Cardiac muscle cell (in vitro differentiated cells and primary cell): ENCODE results near the gene TRNP1. TPM values are rescaled to one million over a fixed set of nuclear protein-coding genes. Genes with fewer than 3 reads are reported as not detected.

ENCODE experiments used
- DNase-seq, 2 donors: peaks; one replicate each; pipeline versions ENCODE4 v3.0.0 to v3.0.0-alpha.2; 2010 to 2017; ENCODE audit warnings: low read depth in 1 of 2, low spot score in 1 of 2
- H3K27ac ChIP-seq: fragments of 200-600 bp; sonication (generic); 2 replicates; pipeline ENCODE4 v1.5.1; 2016
- H3K27me3 ChIP-seq: fragments of 200-600 bp; sonication (generic); 2 replicates; pipeline ENCODE4 v1.6.0; 2016; ENCODE audit warnings: control low read depth
- H3K36me3 ChIP-seq: fragments of 200-600 bp; sonication (generic); 2 replicates; pipeline ENCODE4 v1.5.1; 2016; ENCODE audit warnings: control low read depth
- H3K4me1 ChIP-seq: fragments of 200-600 bp; sonication (generic); 2 replicates; pipeline ENCODE4 v1.8.1; 2017; ENCODE audit warnings: low read depth, mild to moderate bottlenecking, mixed run types
- H3K4me3 ChIP-seq: fragments of 200-600 bp; sonication (generic); 2 replicates; pipeline ENCODE4 v1.5.1; 2016; ENCODE audit warnings: mild to moderate bottlenecking
- H3K9me3 ChIP-seq: fragments of 200-600 bp; sonication (generic); 2 replicates; pipeline ENCODE4 v1.5.1; 2017; ENCODE audit warnings: low read depth, mild to moderate bottlenecking, control low read depth
- polyA plus RNA-seq: library from polyadenylated mRNA; unstranded; fragments of >200 nt; fragmentation: Nextera tagmentation; extraction: Ambion mirVana; gene quantifications from 2 replicates; pipeline ENCODE4 v1.2.1, GENCODE V29; 2016
- total RNA-seq: library from RNA; depleted of rRNA; stranded (reverse); fragments of >200 nt; gene quantifications from 2 replicates; pipeline ENCODE4 v1.2.3, GENCODE V29; 2016
- TF ChIP-seq, protein P1 (sequence below): IDR thresholded peaks from 2 replicates; pipeline ENCODE4 v1.5.1; 2012; ENCODE audit warnings: low read depth, mild to moderate bottlenecking, low read length

The TRNP1 gene
- total and polyA plus RNA-seq, 2 experiments from 2014 or later: 42.9 to 63.7 TPM

DNA sequence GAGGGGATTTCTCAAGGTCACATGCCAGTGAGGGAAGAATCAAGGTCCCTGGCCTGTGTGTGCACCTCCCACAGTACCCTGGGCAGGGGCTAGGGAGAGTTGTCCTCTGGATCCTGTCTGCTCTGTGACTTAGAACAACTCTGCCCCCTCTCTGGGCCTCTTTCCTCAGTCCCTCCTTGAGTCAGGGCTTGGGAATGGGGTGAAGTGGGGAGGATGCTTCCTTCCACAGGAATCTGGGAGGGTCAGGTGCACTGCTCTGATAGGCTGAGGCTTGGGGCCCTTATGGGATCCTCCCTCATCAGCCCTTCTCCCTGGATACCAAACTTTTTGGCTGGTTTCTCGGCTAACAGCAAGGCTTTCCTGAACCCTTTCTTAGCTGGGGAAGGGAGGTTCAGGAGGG lies 2.5 kb downstream of the TRNP1 start:
- TF ChIP-seq, protein P1, sequence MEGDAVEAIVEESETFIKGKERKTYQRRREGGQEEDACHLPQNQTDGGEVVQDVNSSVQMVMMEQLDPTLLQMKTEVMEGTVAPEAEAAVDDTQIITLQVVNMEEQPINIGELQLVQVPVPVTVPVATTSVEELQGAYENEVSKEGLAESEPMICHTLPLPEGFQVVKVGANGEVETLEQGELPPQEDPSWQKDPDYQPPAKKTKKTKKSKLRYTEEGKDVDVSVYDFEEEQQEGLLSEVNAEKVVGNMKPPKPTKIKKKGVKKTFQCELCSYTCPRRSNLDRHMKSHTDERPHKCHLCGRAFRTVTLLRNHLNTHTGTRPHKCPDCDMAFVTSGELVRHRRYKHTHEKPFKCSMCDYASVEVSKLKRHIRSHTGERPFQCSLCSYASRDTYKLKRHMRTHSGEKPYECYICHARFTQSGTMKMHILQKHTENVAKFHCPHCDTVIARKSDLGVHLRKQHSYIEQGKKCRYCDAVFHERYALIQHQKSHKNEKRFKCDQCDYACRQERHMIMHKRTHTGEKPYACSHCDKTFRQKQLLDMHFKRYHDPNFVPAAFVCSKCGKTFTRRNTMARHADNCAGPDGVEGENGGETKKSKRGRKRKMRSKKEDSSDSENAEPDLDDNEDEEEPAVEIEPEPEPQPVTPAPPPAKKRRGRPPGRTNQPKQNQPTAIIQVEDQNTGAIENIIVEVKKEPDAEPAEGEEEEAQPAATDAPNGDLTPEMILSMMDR: no peak
- no peak overlapping the region for H3K27ac ChIP-seq
- no peaks in the 10 kb centered on the region for H3K36me3 ChIP-seq
- no peak overlapping the region for H3K4me3 ChIP-seq
- peaks cover 23% of the 10 kb centered on the region for H3K27me3 ChIP-seq
- peak in 1 of 2 donors; percentile 40 for DNase-seq
- H3K4me1 ChIP-seq: peaks cover 24% of the 10 kb centered on the region
- no peaks in the 10 kb centered on the region for H3K9me3 ChIP-seq

DNA sequence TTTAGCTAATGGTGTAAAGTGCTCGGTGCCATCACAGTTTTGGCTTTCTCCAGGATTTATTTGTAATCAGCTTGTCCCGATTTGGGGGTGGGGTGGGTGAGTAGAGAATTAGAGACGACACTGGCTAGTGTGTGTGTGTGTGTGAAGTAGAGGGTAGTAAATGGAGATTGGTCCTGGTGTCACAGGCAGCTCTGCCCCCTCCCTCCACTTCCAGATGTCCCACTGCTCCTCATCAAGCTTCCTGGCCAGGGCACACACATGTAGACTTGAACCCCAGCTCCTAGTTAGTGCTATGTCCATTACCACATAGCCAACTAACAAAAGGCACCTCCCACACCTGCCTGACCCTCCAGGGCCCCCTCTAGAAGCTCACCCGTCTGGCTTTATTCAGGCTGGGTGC lies 3.2 kb downstream of the TRNP1 start:
- H3K27ac ChIP-seq: no peak overlapping the region
- no peak for DNase-seq
- H3K4me1 ChIP-seq: peaks cover 24% of the 10 kb centered on the region

DNA sequence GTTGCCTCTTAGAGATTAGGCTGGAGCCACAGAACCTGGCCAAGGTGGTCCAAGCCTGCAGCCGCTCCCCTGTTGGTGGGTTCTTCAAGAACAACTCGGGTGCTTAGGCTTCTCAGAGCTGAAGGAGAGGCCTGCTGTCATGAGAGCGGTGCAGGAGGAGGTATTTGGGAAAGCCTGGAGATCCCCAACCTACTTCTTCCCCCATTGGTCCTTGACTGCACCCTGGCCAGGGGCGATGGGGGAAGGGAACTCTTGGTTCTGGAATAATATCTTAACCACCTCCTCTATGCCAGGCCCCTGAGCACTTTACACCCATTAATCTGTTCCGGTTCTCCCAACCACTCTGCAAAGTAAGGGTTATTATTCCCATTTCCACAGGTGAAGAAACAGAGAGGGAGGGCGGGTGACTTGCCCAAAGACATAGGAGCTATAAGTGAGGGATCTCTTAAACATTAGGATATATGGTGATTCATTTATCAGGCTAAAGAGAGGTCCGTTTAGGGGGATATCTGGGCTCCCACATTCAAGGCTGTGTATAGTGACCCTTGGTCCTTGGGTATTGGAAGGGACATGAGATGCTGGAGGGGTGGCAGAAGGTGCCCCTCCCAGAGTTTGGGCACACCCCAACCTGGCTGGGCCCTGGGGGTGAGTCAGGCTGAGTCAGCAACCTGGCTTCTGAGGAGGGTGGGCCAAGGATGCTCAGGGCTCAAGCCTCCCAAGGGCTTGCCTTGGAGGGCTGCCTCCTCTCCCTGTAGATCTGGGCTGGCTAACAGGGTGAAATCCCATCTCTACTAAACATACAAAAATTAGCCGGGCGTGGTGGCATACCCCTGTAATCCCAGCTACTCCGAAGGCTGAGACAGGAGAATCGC lies 5.2 kb downstream of the TRNP1 start:
- DNase-seq: peak in 1 of 2 donors; percentile 44
- Histone ChIP-seq H3K36me3 (no peaks in the 10 kb centered on the region), H3K4me3 (no peak overlapping the region), H3K27ac (peak overlapping the region; percentile 93), H3K4me1 (peaks cover 28% of the 10 kb centered on the region), H3K9me3 (no peaks in the 10 kb centered on the region), H3K27me3 (peaks cover 9% of the 10 kb centered on the region)
- TF ChIP-seq, protein P1: no peak

More for the DNA sequence above, 3.2 kb downstream of the TRNP1 start:
- TF ChIP-seq, protein P1: no peak
- Histone ChIP-seq H3K36me3 (no peaks in the 10 kb centered on the region), H3K4me3 (no peak overlapping the region), H3K9me3 (no peaks in the 10 kb centered on the region), H3K27me3 (peaks cover 16% of the 10 kb centered on the region)

DNA sequence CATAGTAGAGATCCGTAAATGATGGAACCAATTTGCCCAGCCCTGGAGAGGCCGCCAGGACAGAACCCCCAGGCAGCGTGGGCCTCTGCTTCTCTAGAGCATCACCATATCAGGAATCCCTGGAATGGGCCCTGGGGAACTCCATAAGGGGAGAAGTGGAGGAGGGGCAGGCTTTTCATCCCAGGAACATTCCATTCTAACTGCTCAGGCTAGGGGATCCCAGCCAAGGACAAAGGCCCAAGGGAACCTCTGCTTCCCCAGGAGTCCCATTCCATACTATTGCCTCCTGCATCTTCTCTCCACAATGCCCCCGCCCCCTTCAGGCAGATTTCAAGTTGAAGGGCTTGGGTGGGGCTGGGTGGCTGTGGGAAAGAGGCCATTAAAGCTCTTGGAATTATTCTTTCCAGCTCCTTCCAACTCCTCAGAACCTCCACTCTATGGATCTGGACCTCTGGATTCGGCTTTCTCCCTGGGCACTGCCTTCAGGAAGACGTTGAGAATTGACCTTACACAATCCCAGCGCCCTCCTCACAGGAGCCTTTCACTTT lies 6.0 kb downstream of the TRNP1 start:
- H3K27me3 ChIP-seq: peaks cover 9% of the 10 kb centered on the region
- peak; percentile 89 to 99 for DNase-seq
- TF ChIP-seq, protein P1: no peak
- H3K4me1 ChIP-seq: peaks cover 36% of the 10 kb centered on the region
- no peak overlapping the region for H3K4me3 ChIP-seq
- H3K9me3 ChIP-seq: no peaks in the 10 kb centered on the region
- H3K27ac ChIP-seq: peak overlapping the region; percentile 93
- H3K36me3 ChIP-seq: no peaks in the 10 kb centered on the region

DNA sequence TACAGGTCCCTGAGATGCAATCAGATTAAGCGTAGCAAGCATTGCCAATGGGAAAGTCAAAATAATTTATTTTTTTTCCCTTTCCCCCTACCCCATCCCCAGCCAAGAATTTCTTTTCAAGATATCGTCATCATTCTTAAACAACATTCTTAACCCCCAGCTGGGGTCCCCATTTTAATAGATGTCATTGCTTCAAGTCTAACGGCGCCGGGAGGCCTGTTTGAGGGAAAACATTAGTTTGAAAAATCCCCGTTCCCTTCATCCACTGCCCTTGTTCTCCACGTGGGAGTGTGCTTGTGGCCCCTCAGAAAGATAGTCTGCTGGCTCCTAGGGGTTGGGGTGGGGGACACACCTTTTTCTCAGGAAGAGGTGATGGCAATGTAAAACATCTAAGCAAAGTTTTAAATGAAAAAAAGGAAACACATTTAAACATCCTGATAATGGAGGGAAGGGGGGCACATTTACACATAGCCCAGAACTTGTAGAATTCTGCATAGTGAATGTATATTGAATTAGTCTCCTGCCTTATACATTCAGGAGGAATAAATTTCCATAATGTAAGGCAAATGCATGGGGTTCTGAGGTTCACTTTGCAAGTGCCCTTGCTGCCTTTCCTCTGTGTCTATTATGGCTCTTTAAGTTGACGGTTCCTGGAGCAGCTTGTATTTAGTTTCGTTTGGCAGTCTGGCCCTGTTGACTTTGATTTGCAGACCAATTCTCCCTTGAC lies 6.8 kb downstream of the TRNP1 start:
- Histone ChIP-seq H3K4me1 (peaks cover 35% of the 10 kb centered on the region), H3K36me3 (no peaks in the 10 kb centered on the region), H3K27me3 (peaks cover 3% of the 10 kb centered on the region), H3K27ac (peak overlapping the region; percentile 93), H3K4me3 (no peak overlapping the region), H3K9me3 (no peaks in the 10 kb centered on the region)
- TF ChIP-seq, protein P1: no peak
- DNase-seq: no peak
